Bronchial epithelial cell (primary cell): ENCODE results near the gene TBX20. TPM values are rescaled to one million over a fixed set of nuclear protein-coding genes. Genes with fewer than 3 reads are reported as not detected.

Source experiments
- DNase-seq: peaks from one replicate; pipeline ENCODE4 v3.0.0-alpha.2; 2010; ENCODE audit warnings: low read depth
- FAIRE-seq: peaks from 2 replicates; lab custom pipeline; 2011; peaks lifted over from hg19 to GRCh38; lab: Jason Lieb, UNC
- H3K27me3 ChIP-seq: 2 replicates; pipeline ENCODE4 v1.5.1; 2011; ENCODE audit warnings: low read length; ENCODE audit not compliant: control insufficient read depth, insufficient read depth
- H3K36me3 ChIP-seq: 2 replicates; pipeline ENCODE4 v1.5.1; 2011; ENCODE audit warnings: low read length; ENCODE audit not compliant: control insufficient read depth, insufficient read depth
- H3K4me3 ChIP-seq: 2 replicates; pipeline ENCODE4 v1.5.1; 2011; ENCODE audit warnings: mild to moderate bottlenecking, low read depth, low read length, control low read depth
- CTCF ChIP-seq: IDR thresholded peaks from 2 replicates; pipeline ENCODE4 v1.5.1; 2011; ENCODE audit warnings: mild to moderate bottlenecking, moderate library complexity, low read length, control low read depth, inconsistent platforms; ENCODE audit not compliant: insufficient read depth, severe bottlenecking
- total RNA-seq: library from RNA; depleted of rRNA; stranded (reverse); fragments of >200 nt; gene quantifications from 2 replicates; pipeline ENCODE4 v1.2.1, GENCODE V29; 2014

The TBX20 gene
- total RNA-seq, 1 donor from 2014 or later, result under 0.01 TPM

- H3K4me3 ChIP-seq, result no peak overlapping the region
- DNase-seq (no peak), FAIRE-seq (no peak)
- H3K36me3 ChIP-seq, result no peaks in the 10 kb centered on the region
- H3K27me3 ChIP-seq, result no peaks in the 10 kb centered on the region
- TF ChIP-seq CTCF, result no peak
These were observed 23.5 kb upstream of the TBX20 start for GRCh38 chr7:35277359-35277758.

- Histone ChIP-seq H3K4me3 (no peak overlapping the region), H3K36me3 (no peaks in the 10 kb centered on the region), H3K27me3 (no peaks in the 10 kb centered on the region)
- FAIRE-seq (no peak), DNase-seq (no peak)
- no peak for TF ChIP-seq CTCF
These were observed 18.3 kb upstream of the TBX20 start for GRCh38 chr7:35272246-35272645.

GRCh38 chr7:35268953-35269352, 15.1 kb upstream of the TBX20 start:
- Histone ChIP-seq H3K4me3 (no peak overlapping the region), H3K27me3 (no peaks in the 10 kb centered on the region), H3K36me3 (no peaks in the 10 kb centered on the region)
- DNase-seq, result no peak
- TF ChIP-seq CTCF, result no peak
- FAIRE-seq, result no peak

- DNase-seq (no peak), FAIRE-seq (no peak)
- Histone ChIP-seq H3K36me3 (no peaks in the 10 kb centered on the region), H3K4me3 (no peak overlapping the region), H3K27me3 (no peaks in the 10 kb centered on the region)
- no peak for TF ChIP-seq CTCF
These were observed 13.5 kb upstream of the TBX20 start for GRCh38 chr7:35267411-35267810.

GRCh38 chr7:35263396-35263795, 9.5 kb upstream of the TBX20 start:
- H3K4me3 ChIP-seq, result no peak overlapping the region
- peaks cover 22% of the 10 kb centered on the region for H3K27me3 ChIP-seq
- H3K36me3 ChIP-seq, result no peaks in the 10 kb centered on the region
- FAIRE-seq (no peak), DNase-seq (no peak)
- TF ChIP-seq CTCF, result no peak
